Ureter (tissue), 1 donor: ENCODE results near the gene GAGE12H. TPM values are rescaled to one million over a fixed set of nuclear protein-coding genes. Genes with fewer than 3 reads are reported as not detected.
"Not testable (repeated sequence)": the region's sequence is repeated elsewhere in the genome, so short reads cannot be mapped to it uniquely, and the experiment has no call there.

Experiments used
- DNase-seq: peaks from one replicate; pipeline ENCODE4 v3.0.0-alpha.2; 2020; ENCODE audit warnings: low spot score
- total RNA-seq: library from RNA; stranded (reverse); gene quantifications from one replicate; pipeline ENCODE4 v1.2.4, GENCODE V29; 2023
- donor health status: DM: yes; HTN: yes; CAD: no.

Gene GAGE12H, protein sequence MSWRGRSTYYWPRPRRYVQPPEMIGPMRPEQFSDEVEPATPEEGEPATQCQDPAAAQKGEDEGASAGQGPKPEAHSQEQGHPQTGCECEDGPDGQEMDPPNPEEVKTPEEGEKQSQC
- not detected for total RNA-seq

- not testable (repeated sequence) for DNase-seq
These were observed at the start of gene GAGE12H for GRCh38 chrX:49579649-49580048. TSS of gene GAGE12H (plus strand) at chrX:49579949. CDS start at chrX:49581104, 1,155 bp downstream.

GRCh38 chrX:49531877-49532276 lies 47.9 kb upstream of the GAGE12H start, which contains the start of gene GAGE12C:
TSS of gene GAGE12C (plus strand) at chrX:49532177. CDS start at chrX:49533332, 1,155 bp downstream.
- DNase-seq, result not testable (repeated sequence)

GRCh38 chrX:49541433-49541832 lies 38.3 kb upstream of the GAGE12H start, which contains the start of gene GAGE12D:
TSS of gene GAGE12D (plus strand) at chrX:49541733. CDS start at chrX:49542888, 1,155 bp downstream.
- DNase-seq, result not testable (repeated sequence)

DNA sequence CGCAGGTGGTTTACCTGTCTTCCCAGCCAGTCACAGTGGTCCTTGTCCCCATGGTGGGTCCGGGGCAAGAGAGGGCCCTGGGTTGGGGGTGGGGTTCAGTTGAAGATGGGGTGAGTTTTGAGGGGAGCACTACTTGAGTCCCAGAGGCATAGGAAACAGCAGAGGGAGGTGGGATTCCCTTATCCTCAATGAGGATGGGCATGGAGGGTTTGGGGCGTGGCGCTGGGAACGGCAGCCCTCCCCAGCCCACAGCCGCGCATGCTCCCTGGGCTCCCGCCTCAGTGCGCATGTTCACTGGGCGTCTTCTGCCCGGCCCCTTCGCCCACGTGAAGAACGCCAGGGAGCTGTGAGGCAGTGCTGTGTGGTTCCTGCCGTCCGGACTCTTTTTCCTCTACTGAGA lies 28.8 kb upstream of the GAGE12H start, which contains the start of gene GAGE12E:
Gene GAGE12E (plus strand): TSS at position 301 of the 400 bp plus-strand sequence. CDS start 1,155 bp downstream, outside the sequence.
- not testable (repeated sequence) for DNase-seq

DNA sequence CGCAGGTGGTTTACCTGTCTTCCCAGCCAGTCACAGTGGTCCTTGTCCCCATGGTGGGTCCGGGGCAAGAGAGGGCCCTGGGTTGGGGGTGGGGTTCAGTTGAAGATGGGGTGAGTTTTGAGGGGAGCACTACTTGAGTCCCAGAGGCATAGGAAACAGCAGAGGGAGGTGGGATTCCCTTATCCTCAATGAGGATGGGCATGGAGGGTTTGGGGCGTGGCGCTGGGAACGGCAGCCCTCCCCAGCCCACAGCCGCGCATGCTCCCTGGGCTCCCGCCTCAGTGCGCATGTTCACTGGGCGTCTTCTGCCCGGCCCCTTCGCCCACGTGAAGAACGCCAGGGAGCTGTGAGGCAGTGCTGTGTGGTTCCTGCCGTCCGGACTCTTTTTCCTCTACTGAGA lies 19.2 kb upstream of the GAGE12H start, which contains the start of gene GAGE12F:
Gene GAGE12F (plus strand): TSS at position 301 of the 400 bp plus-strand sequence. CDS start 1,155 bp downstream, outside the sequence.
- not testable (repeated sequence) for DNase-seq

DNA sequence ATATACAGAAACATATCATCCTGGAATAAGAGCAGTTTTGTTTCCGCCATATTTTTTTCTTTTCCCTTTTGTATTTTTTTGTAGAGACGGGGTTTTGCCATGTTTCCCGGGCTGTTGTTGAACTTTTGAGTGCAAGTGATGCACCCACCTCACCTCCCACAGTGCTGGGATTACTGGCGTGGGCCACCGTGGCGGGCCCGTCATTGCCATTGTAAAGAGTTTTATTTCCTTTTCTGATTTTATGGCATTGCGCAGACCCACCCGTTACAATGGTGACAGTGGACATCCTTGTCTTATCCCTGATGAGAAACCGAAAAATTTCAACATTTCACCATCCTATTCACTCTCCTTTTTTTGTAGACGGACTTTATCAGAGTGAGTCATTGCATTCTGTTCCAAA lies 11.0 kb upstream of the GAGE12H start:
- DNase-seq, result peak; percentile 36

GRCh38 chrX:49569152-49569551 lies 10.6 kb upstream of the GAGE12H start:
- DNase-seq, result peak; percentile 32

- DNase-seq, result not testable (repeated sequence)
These were observed 9.6 kb upstream of the GAGE12H start, which contains the start of gene GAGE12G for GRCh38 chrX:49570100-49570499. TSS of gene GAGE12G (plus strand) at chrX:49570400. CDS start at chrX:49571555, 1,155 bp downstream.

DNA sequence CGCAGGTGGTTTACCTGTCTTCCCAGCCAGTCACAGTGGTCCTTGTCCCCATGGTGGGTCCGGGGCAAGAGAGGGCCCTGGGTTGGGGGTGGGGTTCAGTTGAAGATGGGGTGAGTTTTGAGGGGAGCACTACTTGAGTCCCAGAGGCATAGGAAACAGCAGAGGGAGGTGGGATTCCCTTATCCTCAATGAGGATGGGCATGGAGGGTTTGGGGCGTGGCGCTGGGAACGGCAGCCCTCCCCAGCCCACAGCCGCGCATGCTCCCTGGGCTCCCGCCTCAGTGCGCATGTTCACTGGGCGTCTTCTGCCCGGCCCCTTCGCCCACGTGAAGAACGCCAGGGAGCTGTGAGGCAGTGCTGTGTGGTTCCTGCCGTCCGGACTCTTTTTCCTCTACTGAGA lies 9.4 kb downstream of the GAGE12H start, which contains the start of gene GAGE2A:
Gene GAGE2A (plus strand): TSS at position 301 of the 400 bp plus-strand sequence. CDS start 1,155 bp downstream, outside the sequence.
- DNase-seq, result not testable (repeated sequence)

GRCh38 chrX:49589769-49590478 lies 10.2 kb downstream of the GAGE12H start:
- peak; percentile 51 for DNase-seq

- not testable (repeated sequence) for DNase-seq
These were observed 10.7 kb downstream of the GAGE12H start for GRCh38 chrX:49590488-49590887.

- DNase-seq, result not testable (repeated sequence)
These were observed 19.0 kb downstream of the GAGE12H start, which contains the start of gene GAGE1 for GRCh38 chrX:49598720-49599119. TSS of gene GAGE1 (plus strand) at chrX:49599020. CDS start at chrX:49600175, 1,155 bp downstream.

- DNase-seq, result no peak
These were observed 31.1 kb downstream of the GAGE12H start for GRCh38 chrX:49610718-49611310.

- DNase-seq, result no peak
These were observed 38.8 kb downstream of the GAGE12H start for GRCh38 chrX:49618574-49618973.

- DNase-seq, result peak; percentile 43
These were observed 47.5 kb downstream of the GAGE12H start for GRCh38 chrX:49627086-49627777.

Other genes starting within 250 kb of the GAGE12H start
- not detected for gene GAGE13, start 248.4 kb upstream of the GAGE12H start, total RNA-seq
- not detected for gene GAGE12C, start 47.8 kb upstream of the GAGE12H start, total RNA-seq
- gene GAGE12D, start 38.2 kb upstream of the GAGE12H start, total RNA-seq, result not detected
- gene GAGE12E, start 28.7 kb upstream of the GAGE12H start, total RNA-seq, result not detected
- not detected for gene GAGE12F, start 19.1 kb upstream of the GAGE12H start, total RNA-seq
- gene GAGE12G, start 9.5 kb upstream of the GAGE12H start, total RNA-seq, result not detected
- gene GAGE2A, start 9.5 kb downstream of the GAGE12H start, total RNA-seq, result not detected
- not detected for gene GAGE1, start 19.1 kb downstream of the GAGE12H start, total RNA-seq
- not detected for gene PAGE1, start 116.0 kb downstream of the GAGE12H start, total RNA-seq
- gene PAGE4, start 249.4 kb downstream of the GAGE12H start, total RNA-seq, result not detected